Stimulated activated CD8-positive, alpha-beta memory T cell treated with anti-CD3 and anti-CD28 coated beads, Interleukin-2, amount 100 ng/mL, for 48 hours (primary cell): ENCODE measurements around the gene CDCA8.
"Not testable (repeated sequence)": the region's sequence is repeated elsewhere in the genome, so short reads cannot be mapped to it uniquely, and the experiment has no call there.

Experiments
- DNase-seq, 2 donors: peaks; one replicate each; pipeline ENCODE4 v3.0.0-alpha.2; 2020; ENCODE audit warnings: low read depth in 2 of 2

Gene CDCA8

GRCh38 chr1:37738619-37739018 lies 46.3 kb downstream of the CDCA8 start:
- DNase-seq = not testable (repeated sequence)

GRCh38 chr1:37739222-37739621 lies 46.9 kb downstream of the CDCA8 start:
- DNase-seq = no peak

GRCh38 chr1:37741130-37741529 lies 48.8 kb downstream of the CDCA8 start:
- no peak for DNase-seq

- DNase-seq = no peak
These were observed 49.3 kb downstream of the CDCA8 start for GRCh38 chr1:37741662-37742061.

GRCh38 chr1:37746806-37747205 lies 54.5 kb downstream of the CDCA8 start:
- DNase-seq = no peak

- no peak for DNase-seq
These were observed 56.2 kb downstream of the CDCA8 start for GRCh38 chr1:37748565-37748964.

- no peak for DNase-seq
These were observed 59.9 kb downstream of the CDCA8 start for GRCh38 chr1:37752213-37752582.

GRCh38 chr1:37752583-37753471 lies 60.5 kb downstream of the CDCA8 start:
- DNase-seq = peak in 1 of 2 donors; percentile 22

- no peak for DNase-seq
These were observed 61.4 kb downstream of the CDCA8 start for GRCh38 chr1:37753473-37754321.

- DNase-seq = peak in 1 of 2 donors; percentile 43
These were observed 63.0 kb downstream of the CDCA8 start for GRCh38 chr1:37755290-37755689.

- no peak for DNase-seq
These were observed 63.7 kb downstream of the CDCA8 start for GRCh38 chr1:37755951-37756560.
